NCI-H2196 treated with DMSO at 0.1 percent for 48 hours (cell line): ENCODE data around the gene ASB11.

Experiments
- DNase-seq: peaks from one replicate; lab custom pipeline; 2025; ENCODE audit not compliant: unreplicated experiment; lab: John Stamatoyannopoulos, UW

Gene ASB11

DNA sequence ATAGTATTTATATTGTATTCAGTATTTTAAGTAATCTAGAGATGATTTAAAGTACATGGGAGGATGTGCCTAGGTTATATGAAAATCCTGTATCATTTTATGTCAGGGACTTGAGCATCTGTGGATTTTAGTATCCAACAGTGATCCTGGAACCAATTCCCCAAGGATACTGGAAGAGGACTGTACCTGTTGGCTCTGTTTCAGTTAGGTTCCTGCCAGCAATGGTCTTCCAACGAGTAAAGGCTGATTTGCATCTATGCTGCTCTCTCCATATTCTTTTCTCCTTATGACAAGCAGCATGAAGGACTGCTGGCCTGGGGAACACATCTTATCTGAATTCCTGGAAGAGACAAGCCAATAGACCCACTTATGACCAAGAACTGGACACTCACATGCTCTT is 80.4 kb downstream of the ASB11 start:
- DNase-seq = no peak

DNA sequence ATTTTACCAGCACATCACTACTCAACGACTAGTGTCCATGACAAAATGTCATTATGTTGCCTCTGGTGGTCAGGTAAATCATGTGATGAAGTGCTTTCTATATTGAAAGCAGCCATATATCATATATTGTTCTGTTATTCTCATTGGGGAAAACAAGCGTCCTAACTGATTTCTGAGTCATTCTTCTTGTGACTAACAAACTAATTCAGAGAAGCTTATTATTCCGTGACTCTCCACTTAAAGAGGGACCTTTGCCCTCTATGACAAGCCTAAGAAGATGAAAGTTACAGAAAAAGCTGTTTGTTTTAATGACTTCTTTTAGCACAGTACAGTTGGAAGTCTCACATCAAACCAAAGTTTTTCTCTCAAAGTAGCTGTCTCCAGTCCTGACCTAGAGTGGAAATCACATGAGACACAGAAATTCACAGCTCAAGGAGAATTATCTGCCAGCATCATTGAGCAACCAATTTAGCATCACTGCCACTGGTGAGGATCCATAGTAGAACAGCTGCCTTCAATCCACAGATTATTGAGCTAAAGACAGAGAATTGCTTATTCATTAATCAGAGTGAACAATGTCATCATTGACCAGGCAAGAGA is 81.9 kb downstream of the ASB11 start:
- no peak for DNase-seq
